Activated CD4-positive, alpha-beta T cell treated with anti-CD3 and anti-CD28 coated beads, Interleukin-2, amount 10 ng/mL, durations not matched to agents 24 days and 14 days (primary cell): ENCODE results near the gene TGFBI. TPM values are rescaled to one million over a fixed set of nuclear protein-coding genes. Genes with fewer than 3 reads are reported as not detected.

Experiments used
- DNase-seq: peaks from one replicate; pipeline ENCODE4 v3.0.0; 2022
- H3K27ac Mint-ChIP-seq: one replicate; pipeline ENCODE4 v1.8.0; 2022; ENCODE audit warnings: mild to moderate bottlenecking, mixed read lengths
- H3K27me3 Mint-ChIP-seq: one replicate; pipeline ENCODE4 v1.8.0; 2022; ENCODE audit warnings: mixed read lengths
- H3K36me3 Mint-ChIP-seq: one replicate; pipeline ENCODE4 v1.8.0; 2022; ENCODE audit warnings: low read depth, mild to moderate bottlenecking, mixed read lengths
- H3K4me1 Mint-ChIP-seq: one replicate; pipeline ENCODE4 v1.8.0; 2021; ENCODE audit warnings: mixed read lengths
- H3K4me3 Mint-ChIP-seq: one replicate; pipeline ENCODE4 v1.8.0; 2022; ENCODE audit warnings: mild to moderate bottlenecking, moderate library complexity, mixed read lengths
- H3K9me3 Mint-ChIP-seq: one replicate; pipeline ENCODE4 v1.8.0; 2021; ENCODE audit warnings: mixed read lengths
- intact Hi-C: fragments of 100-400 bp; cut with micrococcal nuclease; formaldehyde crosslinking; loops from one replicate; pipeline ENCODE4 v1.15.1; 2023
- total RNA-seq: library from RNA; stranded (reverse); gene quantifications from 2 replicates; pipeline ENCODE4 v1.2.3, GENCODE V29; 2022

TGFBI gene
- total RNA-seq, 1 donor from 2014 or later = not detected

GRCh38 chr5:136052692-136053335 lies 24.0 kb downstream of the TGFBI start:
- H3K27me3 Mint-ChIP-seq = no peaks in the 10 kb centered on the region

GRCh38 chr5:136053336-136054141 lies 24.8 kb downstream of the TGFBI start:
- H3K27ac Mint-ChIP-seq = no peak overlapping the region
- intact Hi-C loops = no loop called here
- no peak overlapping the region for H3K4me3 Mint-ChIP-seq
- no peak for DNase-seq
- H3K4me1 Mint-ChIP-seq = no peaks in the 10 kb centered on the region
- no peaks in the 10 kb centered on the region for H3K27me3 Mint-ChIP-seq
- no peaks in the 10 kb centered on the region for H3K36me3 Mint-ChIP-seq
- H3K9me3 Mint-ChIP-seq = no peaks in the 10 kb centered on the region

More at GRCh38 chr5:136052692-136053335, 24.0 kb downstream of the TGFBI start:
- Mint-ChIP-seq H3K4me3 (no peak overlapping the region), H3K27ac (no peak overlapping the region), H3K9me3 (no peaks in the 10 kb centered on the region), H3K36me3 (no peaks in the 10 kb centered on the region), H3K4me1 (no peaks in the 10 kb centered on the region)
- intact Hi-C loops = no loop called here
- DNase-seq = no peak

DNA sequence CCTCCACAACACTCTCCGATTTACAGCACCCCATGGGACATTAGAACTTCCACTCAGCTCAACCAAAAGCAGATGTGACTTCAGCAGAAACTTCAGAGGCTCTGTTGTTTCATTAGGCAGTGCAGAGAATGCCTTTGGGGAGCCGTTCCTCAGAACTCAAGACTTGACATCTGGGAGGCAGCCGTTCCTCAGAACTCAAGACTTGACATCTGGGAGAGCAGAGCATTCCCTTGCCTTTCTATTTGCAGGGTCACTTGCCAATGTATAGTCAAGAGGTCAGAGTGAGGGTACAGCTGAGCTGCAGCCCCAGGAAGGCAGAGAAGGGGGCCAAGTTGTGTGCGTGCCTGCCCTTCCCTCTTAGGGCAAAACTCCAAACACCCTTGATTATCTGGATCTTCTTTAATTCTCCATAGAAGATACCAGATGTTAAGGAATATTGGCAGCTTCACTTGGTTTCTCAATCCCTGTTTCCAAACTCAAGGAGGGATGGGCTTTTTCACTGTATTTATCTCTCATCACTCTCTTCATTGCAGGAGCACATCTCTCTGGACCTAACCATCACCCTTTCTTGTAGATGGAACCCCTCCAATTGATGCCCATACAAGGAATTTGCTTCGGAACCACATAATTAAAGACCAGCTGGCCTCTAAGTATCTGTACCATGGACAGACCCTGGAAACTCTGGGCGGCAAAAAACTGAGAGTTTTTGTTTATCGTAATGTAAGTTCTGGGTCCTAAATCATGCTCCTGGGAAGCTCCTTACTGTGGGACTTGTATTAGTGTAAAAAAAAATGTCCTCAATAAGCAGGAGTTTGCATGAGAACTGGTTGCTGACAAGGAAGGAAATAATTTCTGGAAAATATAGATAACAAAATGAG lies 25.6 kb downstream of the TGFBI start:
- H3K27ac Mint-ChIP-seq = no peak overlapping the region
- DNase-seq = no peak
- intact Hi-C loops = no loop called here
- no peaks in the 10 kb centered on the region for H3K4me1 Mint-ChIP-seq
- H3K27me3 Mint-ChIP-seq = no peaks in the 10 kb centered on the region
- no peak overlapping the region for H3K4me3 Mint-ChIP-seq
- no peaks in the 10 kb centered on the region for H3K36me3 Mint-ChIP-seq
- no peaks in the 10 kb centered on the region for H3K9me3 Mint-ChIP-seq

GRCh38 chr5:136055612-136056309 lies 27.0 kb downstream of the TGFBI start:
- Mint-ChIP-seq H3K4me3 (no peak overlapping the region), H3K27me3 (no peaks in the 10 kb centered on the region), H3K36me3 (no peaks in the 10 kb centered on the region), H3K27ac (no peak overlapping the region), H3K4me1 (no peaks in the 10 kb centered on the region), H3K9me3 (no peaks in the 10 kb centered on the region)
- no peak for DNase-seq
- intact Hi-C loops = no loop called here

DNA sequence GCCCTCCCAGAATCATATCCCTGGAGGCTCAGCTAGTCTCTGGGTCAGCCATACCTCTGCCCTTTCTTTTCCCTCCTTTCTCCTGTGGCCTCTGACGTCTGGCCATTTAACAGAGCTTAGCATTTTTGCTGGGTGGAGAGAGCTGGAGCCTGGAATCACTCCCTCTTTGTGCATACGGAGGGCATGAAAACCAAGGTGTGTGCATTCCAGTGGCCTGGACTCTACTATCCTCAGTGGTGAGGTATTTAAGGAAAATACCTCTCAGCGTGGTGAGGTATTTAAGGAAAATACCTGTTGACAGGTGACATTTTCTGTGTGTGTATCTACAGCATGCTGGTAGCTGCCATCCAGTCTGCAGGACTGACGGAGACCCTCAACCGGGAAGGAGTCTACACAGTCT lies 27.5 kb downstream of the TGFBI start:
- no peak for DNase-seq
- Mint-ChIP-seq H3K4me1 (no peaks in the 10 kb centered on the region), H3K27ac (no peak overlapping the region), H3K4me3 (no peak overlapping the region), H3K9me3 (no peaks in the 10 kb centered on the region), H3K27me3 (no peaks in the 10 kb centered on the region), H3K36me3 (no peaks in the 10 kb centered on the region)
- intact Hi-C loops = no loop called here

- H3K27me3 Mint-ChIP-seq = no peaks in the 10 kb centered on the region
- H3K4me1 Mint-ChIP-seq = no peaks in the 10 kb centered on the region
- no peaks in the 10 kb centered on the region for H3K36me3 Mint-ChIP-seq
- intact Hi-C loops = no loop called here
- no peak overlapping the region for H3K27ac Mint-ChIP-seq
- H3K9me3 Mint-ChIP-seq = no peaks in the 10 kb centered on the region
- no peak for DNase-seq
- H3K4me3 Mint-ChIP-seq = no peak overlapping the region
These were observed 28.1 kb downstream of the TGFBI start for GRCh38 chr5:136056771-136057335.

DNA sequence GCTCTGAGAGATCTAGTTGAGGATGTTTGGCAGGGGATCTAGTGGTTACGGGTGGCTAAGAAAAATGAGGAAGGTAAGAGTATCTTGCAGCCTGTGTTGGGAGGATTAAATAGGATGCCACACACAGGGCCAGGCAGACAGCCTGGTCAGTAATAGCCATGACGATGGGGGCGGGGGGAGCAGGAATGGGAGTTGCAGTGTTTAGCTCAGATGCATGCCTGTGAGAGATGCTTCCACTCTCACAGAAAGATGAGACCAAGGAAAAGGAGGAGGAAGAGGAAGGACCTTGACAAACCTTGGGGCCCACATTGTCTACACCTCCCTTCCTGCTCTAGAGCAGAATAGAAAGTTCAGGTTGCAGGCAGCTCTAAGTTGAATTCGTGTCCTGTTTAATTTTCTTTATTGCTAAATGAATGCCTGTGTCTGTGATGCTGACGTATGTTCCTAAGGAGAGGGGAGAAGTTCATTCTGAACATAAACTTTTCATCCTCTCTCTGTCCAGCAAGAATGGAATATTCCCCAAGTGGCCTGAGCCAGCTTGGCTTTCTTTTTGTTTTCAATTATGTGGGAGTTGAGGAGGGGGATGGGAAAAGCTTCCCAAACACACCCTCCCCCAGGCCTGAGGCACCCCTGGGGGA lies 28.7 kb downstream of the TGFBI start:
- no peak overlapping the region for H3K4me3 Mint-ChIP-seq
- H3K27ac Mint-ChIP-seq = no peak overlapping the region
- intact Hi-C loops = no loop called here
- no peaks in the 10 kb centered on the region for H3K9me3 Mint-ChIP-seq
- H3K4me1 Mint-ChIP-seq = no peaks in the 10 kb centered on the region
- no peaks in the 10 kb centered on the region for H3K36me3 Mint-ChIP-seq
- DNase-seq = no peak
- H3K27me3 Mint-ChIP-seq = no peaks in the 10 kb centered on the region

- intact Hi-C loops = no loop called here
- H3K27me3 Mint-ChIP-seq = no peaks in the 10 kb centered on the region
- H3K4me1 Mint-ChIP-seq = no peaks in the 10 kb centered on the region
- no peaks in the 10 kb centered on the region for H3K36me3 Mint-ChIP-seq
- H3K4me3 Mint-ChIP-seq = no peak overlapping the region
- no peaks in the 10 kb centered on the region for H3K9me3 Mint-ChIP-seq
- H3K27ac Mint-ChIP-seq = no peak overlapping the region
- no peak for DNase-seq
These were observed 29.5 kb downstream of the TGFBI start for GRCh38 chr5:136058039-136058971.

GRCh38 chr5:136058972-136059354 lies 30.2 kb downstream of the TGFBI start:
- Mint-ChIP-seq H3K27me3 (no peaks in the 10 kb centered on the region), H3K27ac (no peak overlapping the region), H3K9me3 (no peaks in the 10 kb centered on the region), H3K4me3 (no peak overlapping the region), H3K4me1 (no peaks in the 10 kb centered on the region), H3K36me3 (no peaks in the 10 kb centered on the region)
- intact Hi-C loops = no loop called here
- no peak for DNase-seq

DNA sequence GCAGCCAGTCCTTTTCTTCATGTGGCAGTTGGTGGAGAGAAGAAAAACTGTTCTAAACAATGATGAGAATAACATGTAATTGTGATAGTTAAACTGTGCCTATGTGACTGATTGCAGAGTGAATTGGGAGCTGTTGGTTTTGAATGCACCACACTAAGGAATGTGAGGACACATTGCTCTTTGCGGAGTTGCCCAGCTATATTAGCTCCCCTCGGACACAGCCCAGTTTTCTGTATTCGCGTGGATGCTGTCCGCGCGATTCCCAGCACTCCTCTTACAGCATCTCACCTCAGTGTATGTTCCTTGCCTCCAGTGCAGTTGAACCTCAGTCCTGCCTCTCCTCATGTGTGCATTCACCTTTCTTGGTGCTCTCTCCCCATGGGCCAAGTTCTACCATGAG lies 32.2 kb downstream of the TGFBI start:
- H3K27me3 Mint-ChIP-seq = no peaks in the 10 kb centered on the region
- H3K4me3 Mint-ChIP-seq = no peak overlapping the region
- no peaks in the 10 kb centered on the region for H3K9me3 Mint-ChIP-seq
- no peaks in the 10 kb centered on the region for H3K4me1 Mint-ChIP-seq
- no peak for DNase-seq
- H3K27ac Mint-ChIP-seq = no peak overlapping the region
- intact Hi-C loops = no loop called here
- no peaks in the 10 kb centered on the region for H3K36me3 Mint-ChIP-seq

DNA sequence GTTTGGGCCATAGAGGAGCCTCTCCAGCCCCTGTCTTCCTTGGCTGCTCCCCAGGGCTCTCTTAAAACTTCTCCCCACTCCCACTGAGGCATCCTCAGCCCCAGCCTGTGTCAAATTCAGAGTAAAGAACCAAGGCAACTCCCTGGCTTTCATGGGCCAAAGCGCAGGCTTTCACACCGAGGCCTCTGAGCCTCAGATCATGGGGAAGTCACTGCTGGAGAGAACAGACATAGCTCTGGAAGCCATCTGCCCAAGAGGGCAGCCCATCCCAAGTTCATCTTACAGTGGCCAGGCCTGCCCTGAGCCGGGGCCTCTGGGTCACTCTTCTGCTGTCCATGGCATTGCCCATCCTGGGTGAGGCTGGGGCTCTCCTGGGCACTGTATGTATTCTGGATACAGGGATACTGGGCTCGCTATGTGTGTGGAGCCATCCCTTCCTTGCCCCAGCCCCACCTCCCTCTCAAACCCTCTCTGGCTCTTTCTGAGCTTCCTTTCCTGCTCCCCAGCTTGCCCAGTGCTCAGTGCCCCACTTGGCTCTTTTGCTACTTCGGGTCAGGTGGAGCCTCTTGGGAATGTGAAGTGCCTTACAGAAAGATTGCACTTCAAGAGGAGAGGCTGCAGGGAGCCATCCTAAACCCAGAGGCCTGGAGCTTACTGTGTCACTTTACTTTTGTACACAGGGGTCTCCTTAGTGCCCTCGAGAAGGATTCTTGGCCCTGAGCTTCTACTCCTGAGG lies 33.0 kb downstream of the TGFBI start:
- Mint-ChIP-seq H3K9me3 (no peaks in the 10 kb centered on the region), H3K27ac (no peak overlapping the region), H3K36me3 (no peaks in the 10 kb centered on the region), H3K27me3 (no peaks in the 10 kb centered on the region), H3K4me3 (no peak overlapping the region), H3K4me1 (no peaks in the 10 kb centered on the region)
- no peak for DNase-seq
- intact Hi-C loops = loop anchor here (1.0 kb wide), 1 partner anchor 174 kb away; no protein-coding TSS in a partner anchor
